SK-N-DZ (cell line): ENCODE data around the gene NOL3.

Source experiments
- DNase-seq: peaks from one replicate; pipeline ENCODE4 v3.0.0-alpha.2; 2015; ENCODE audit warnings: low spot score

The NOL3 gene

GRCh38 chr16:67188323-67188722, 18.0 kb downstream of the NOL3 start:
- no peak for DNase-seq

DNA sequence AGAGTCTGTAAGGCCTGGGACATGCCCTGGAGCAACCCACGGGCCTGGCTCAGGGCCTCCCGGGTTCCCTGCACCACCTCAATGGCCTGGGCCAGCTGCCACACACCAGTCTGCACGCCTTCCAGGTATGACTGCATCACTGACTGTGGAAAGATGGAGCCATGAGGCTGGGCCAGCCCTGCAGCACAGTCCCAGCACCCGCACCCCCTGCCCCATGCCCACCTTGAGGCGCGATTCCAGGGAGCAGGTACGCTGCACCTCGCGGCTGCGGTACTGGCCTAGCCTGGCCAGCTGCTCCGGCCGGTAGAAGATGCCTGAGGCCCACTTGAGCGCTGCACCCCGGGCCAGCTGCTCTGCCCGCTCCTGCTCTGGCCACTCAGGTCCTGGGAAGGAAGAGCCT, 18.5 kb downstream of the NOL3 start:
- no peak for DNase-seq

GRCh38 chr16:67190041-67190440, 19.7 kb downstream of the NOL3 start, which contains the start of gene EXOC3L1:
Gene EXOC3L1 (minus strand): TSS chr16:67190136. CDS start chr16:67189676, 460 bp downstream.
- DNase-seq, result peak; percentile 81

DNA sequence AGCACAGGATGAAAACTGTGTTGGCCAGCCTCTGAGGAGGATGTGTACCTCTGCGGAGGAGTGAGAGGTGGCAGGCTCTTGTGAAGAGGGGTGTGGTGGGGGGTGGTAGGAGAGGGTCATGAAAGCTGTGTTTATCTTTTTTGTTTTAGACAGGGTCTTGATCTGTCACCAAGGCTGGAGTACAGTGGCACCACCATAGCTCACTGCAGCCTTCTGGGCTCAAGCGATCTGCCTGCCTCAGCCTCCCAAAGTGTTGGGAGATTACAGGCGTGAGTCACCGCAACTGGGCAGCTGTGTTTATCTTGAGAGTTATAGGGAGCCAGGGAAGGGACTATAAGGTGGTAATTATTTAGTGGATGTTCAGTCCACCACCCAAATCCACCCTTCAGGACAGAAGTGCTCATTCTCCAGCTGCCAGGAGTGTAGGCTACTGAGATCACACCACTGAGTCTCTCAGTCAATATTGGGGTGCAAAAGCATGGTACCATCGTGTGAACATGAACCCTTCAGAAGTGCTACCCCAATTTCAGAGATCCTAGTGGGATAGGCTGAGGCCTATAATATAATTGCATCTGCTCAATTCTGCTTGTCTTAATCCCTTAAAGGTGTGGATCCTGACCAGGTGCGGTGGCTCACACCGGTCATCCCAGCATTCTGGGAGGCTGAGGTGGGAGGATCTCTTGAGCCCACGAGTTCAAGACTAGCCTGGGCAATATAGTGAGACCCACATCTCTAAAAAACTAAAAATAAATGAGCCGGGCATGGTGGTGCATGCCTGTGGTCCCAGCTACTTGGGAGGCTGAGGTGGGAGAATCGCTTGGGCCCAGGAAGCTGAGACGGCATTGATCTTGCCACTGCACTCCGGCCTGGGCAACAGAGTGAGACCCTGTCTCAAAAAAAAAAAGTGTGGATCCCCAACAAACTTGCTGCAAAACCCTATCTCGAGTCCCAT, 20.4 kb downstream of the NOL3 start:
- DNase-seq, result no peak

GRCh38 chr16:67191411-67191994, 21.2 kb downstream of the NOL3 start:
- DNase-seq, result no peak

GRCh38 chr16:67191995-67192681, 21.8 kb downstream of the NOL3 start, which contains the start of gene E2F4:
Gene E2F4 (plus strand): TSS chr16:67192155. CDS start chr16:67192228, 73 bp downstream.
- peak; percentile 87 for DNase-seq

DNA sequence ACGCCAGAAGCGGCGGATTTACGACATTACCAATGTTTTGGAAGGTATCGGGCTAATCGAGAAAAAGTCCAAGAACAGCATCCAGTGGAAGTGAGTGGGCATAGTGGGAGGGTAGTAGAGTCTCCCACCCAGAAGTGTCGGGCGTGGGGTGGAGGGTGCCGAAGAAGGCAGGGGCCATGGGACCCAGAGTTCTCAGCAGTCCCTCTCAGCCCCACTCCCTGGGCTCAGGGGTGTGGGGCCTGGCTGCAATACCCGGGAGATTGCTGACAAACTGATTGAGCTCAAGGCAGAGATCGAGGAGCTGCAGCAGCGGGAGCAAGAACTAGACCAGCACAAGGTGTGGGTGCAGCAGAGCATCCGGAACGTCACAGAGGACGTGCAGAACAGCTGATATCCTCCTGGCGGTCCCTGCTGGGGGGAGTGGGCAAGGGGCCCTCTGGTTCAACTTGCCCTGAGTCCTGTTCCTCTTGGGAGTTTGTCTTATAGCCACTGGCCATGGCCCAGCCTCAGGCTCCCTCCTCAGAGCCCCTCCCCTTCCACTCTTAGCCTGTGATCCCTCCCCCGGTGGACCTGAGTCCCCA, 22.5 kb downstream of the NOL3 start:
- no peak for DNase-seq

GRCh38 chr16:67193536-67193935, 23.2 kb downstream of the NOL3 start:
- no peak for DNase-seq

DNA sequence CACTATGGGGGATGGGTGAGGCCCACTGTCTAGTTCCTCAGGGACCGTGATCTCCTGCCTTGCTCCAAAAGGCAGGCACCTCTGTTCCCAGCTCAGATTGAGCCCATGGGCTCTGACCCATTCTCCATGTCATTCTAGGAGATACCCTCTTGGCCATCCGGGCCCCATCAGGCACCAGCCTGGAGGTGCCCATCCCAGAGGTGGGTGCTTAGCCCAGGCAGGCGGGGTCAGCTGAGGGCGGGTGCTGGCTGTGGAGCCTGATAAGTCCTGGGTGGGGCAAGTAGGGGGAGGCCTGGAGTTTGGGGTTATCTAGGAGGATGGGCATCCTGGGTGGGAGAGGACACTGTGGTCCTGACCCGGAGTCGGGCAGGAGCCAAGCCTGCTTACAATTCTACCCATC, 23.9 kb downstream of the NOL3 start:
- no peak for DNase-seq

DNA sequence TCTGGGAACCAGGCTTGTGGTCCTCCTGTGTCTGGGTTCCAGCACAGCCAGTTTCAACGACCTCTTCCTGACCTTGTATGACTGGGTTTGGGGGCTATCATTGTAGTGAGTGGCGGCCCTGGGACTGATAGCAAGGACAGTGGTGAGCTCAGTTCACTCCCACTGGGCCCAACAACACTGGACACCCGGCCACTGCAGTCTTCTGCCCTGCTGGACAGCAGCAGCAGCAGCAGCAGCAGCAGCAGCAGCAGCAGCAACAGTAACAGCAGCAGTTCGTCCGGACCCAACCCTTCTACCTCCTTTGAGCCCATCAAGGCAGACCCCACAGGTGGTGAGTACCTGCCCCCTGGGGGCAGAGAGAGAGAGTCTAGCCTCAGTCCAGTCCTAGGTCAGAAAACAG, 25.3 kb downstream of the NOL3 start:
- DNase-seq, result no peak

GRCh38 chr16:67196881-67197280, 26.5 kb downstream of the NOL3 start:
- DNase-seq, result no peak

DNA sequence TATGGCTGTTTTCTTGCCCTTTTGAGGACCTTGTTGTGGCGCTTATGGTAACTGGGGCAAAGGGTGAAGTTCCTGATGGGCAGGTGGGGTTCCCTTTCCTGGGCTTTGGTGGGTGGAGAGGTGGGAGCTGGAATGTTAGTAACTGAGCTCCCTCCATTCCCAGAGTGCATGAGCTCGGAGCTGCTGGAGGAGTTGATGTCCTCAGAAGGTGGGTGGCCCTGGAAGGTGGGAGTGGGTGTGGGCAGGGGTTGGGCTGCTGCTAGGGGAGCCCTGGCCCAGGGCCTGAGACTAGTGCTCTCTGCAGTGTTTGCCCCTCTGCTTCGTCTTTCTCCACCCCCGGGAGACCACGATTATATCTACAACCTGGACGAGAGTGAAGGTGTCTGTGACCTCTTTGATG, 27.4 kb downstream of the NOL3 start:
- no peak for DNase-seq

DNA sequence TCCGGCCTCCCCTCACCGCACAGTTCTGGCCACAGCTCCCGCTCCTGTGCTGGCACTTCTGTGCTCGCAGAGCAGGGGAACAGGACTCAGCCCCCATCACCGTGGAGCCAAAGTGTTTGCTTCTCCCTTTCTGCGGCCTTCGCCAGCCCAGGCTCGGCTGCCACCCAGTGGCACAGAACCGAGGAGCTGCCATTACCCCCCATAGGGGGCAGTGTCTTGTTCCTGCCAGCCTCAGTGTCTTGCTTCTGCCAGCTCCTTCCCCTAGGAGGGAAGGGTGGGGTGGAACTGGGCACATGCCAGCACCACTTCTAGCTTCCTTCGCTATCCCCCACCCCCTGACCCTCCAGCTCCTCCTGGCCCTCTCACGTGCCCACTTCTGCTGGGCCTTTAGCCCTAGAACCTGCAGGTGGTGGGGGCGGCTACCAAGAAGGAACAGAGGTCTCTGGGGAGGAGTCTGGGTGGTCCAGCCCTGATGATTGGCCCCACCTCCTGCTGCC, 27.9 kb downstream of the NOL3 start:
- DNase-seq, result no peak

DNA sequence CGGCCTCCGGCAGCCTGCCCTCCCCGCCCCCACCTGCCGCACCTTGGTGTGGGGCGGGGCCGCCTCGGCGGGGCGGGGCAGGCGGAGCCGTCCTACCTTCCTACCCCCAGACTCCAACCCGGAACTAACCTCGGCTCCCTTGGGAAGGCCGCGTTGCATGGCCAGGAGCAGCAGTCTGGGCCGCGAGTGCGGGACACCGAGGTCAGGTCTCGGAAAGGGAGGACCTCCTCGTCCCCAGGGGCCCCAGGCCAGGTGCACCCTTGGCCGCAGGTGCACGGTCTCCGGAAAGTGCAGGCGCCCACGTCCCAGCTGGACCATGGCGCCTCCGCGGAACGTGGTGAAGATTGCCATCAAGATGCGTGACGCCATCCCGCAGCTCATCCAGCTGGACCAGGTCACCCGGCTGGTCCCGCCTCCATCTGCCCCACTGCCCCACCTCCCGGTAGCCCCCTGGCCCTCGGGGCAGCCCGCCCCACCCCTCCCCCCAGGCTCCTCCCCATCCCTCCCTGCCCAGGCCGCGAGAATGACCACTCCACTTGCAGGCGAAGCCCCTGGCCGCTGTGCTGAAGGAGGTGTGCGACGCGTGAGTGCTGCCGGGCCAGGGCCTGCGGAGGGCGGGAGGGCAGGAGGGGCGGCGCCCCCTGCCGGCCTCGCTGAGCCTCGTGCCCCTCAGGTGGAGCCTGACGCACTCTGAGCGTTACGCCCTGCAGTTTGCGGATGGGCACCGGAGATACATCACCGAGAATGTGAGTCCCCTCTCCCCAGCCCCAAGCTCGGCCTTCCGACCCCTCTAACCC, 28.9 kb downstream of the NOL3 start, which contains the start of gene ELMO3:
Gene ELMO3 (plus strand): TSS at position 121 of the 797 bp plus-strand sequence. CDS start 196 bp downstream, at position 317.
- DNase-seq, result no peak

DNA sequence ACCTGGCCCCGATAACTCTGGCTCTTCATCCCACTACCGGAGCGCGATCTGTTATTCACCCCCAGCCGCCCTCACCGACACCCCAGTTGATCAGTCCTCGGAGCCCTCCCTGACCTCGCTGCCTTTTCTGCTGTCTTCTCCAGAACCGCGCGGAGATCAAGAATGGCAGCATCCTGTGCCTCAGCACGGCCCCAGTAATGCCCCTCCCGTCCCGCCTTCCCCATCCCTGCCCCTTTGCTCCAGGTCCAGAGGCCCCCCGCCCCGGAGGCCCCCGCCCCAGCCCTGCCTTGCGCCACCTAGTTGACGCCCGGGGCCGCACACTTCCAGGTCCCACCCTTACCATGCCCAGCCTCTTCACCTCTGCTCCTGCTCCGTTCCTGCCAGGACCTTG, 29.5 kb downstream of the NOL3 start:
- DNase-seq, result no peak

DNA sequence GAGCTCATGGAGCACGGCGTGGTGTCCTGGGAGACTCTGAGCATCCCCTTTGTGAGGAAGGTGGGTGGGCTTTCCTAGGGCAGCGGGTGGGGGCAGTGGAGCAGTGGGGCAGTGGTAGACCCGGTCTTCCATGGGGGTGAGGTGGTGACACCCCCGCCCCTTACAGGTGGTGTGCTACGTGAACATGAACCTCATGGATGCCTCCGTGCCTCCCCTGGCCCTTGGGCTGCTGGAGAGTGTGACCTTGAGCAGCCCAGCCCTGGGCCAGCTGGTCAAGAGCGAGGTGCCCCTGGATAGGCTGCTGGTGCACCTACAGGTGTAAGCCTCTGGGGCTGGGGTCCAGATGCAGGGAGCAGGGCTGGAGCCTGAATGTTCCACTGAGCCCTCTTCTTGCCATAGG, 30.2 kb downstream of the NOL3 start:
- no peak for DNase-seq

DNA sequence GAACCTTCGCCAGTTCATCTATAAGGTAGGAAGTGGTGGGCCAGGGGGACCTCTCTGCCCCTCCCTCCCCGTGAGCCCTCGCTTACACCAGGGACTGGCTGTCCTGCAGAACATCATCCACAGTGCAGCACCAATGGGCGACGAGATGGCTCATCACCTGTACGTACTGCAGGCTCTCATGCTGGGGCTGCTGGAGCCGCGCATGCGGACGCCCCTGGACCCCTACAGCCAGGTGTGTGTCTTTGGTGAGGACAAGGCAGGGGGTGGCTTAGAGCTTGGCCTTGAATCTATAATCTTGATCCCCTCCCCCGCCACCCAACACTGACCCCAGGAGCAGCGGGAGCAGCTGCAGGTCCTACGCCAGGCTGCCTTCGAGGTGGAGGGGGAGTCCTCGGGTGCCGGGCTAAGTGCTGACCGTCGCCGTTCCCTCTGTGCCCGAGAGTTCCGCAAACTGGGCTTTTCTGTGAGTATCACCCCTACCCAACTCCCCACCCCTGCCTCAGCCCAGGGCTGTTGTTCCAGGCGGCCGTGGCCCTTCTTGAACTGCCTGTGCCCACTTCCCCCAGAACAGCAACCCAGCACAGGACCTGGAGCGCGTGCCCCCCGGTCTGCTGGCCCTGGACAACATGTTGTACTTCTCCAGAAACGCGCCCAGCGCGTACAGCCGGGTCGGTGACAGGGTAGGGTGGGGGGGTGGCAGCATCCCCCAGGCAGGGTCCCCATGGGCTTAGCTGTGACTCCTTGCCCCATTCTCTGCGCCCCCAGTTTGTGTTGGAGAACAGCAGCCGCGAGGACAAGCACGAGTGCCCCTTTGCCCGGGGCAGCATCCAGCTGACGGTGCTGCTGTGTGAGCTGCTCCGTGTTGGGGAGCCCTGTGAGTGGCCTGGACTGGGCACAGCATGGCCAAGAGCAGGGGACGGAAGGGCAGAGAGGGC, 31.3 kb downstream of the NOL3 start:
- DNase-seq, result no peak

DNA sequence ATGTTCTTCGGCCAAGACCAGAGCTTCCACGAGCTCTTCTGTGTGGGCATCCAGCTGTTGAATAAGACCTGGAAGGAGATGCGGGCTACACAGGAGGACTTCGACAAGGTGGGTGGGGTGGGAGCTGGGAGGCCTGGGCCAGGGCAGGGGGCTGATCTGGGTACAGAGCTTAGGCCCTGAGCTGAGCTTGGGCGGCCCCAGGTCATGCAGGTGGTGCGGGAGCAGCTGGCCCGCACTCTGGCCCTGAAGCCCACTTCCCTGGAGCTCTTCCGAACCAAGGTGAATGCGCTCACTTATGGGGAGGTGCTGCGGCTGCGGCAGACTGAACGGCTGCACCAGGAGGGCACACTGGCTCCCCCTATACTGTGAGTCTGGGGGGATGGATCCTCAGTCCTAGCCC, 32.1 kb downstream of the NOL3 start:
- no peak for DNase-seq

DNA sequence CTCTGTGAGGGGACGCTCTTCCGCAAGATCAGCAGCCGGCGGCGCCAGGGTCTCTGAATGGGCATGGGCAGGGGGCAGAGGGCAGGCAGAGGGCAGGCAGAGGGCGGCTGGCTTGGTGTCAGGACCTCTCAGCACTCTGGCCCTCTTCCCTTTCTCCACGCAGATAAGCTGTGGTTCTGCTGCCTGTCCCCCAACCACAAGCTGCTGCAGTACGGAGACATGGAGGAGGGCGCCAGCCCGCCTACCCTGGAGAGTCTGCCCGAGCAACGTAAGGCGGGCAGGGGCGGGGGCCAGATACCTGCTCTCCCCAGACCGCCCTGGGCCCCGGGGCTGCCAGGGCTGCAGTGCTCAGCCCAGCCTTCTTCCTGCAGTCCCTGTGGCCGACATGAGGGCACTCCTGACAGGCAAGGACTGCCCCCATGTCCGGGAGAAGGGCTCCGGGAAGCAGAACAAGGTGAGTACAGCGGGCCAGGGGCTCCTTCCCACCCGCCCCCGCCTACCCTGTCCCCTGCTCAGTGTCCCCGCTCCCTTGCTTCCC, 32.7 kb downstream of the NOL3 start:
- no peak for DNase-seq
